ENCODE data around the gene UHRF1. TPM values are rescaled to one million over a fixed set of nuclear protein-coding genes. Genes with fewer than 3 reads are reported as not detected.

Gene UHRF1
- total and polyA plus RNA-seq, 2 of the 13 experiments (the other 11 are each of a cell fraction or from before 2014, with no cell fraction given) = 6.8 to 78.4 TPM

GRCh38 chr19:4866595-4867424, 42.5 kb upstream of the UHRF1 start (continued):
- TF ChIP-seq ZIK1 (CRISPR knock-in tag; IDR thresholded peaks at IDR 0.05; ENCODE audit: borderline replicate concordance, low read depth) = 0 out of 2 replicates have a peak, but pooled peaks have one; percentile 13
- TF ChIP-seq, protein P1, sequence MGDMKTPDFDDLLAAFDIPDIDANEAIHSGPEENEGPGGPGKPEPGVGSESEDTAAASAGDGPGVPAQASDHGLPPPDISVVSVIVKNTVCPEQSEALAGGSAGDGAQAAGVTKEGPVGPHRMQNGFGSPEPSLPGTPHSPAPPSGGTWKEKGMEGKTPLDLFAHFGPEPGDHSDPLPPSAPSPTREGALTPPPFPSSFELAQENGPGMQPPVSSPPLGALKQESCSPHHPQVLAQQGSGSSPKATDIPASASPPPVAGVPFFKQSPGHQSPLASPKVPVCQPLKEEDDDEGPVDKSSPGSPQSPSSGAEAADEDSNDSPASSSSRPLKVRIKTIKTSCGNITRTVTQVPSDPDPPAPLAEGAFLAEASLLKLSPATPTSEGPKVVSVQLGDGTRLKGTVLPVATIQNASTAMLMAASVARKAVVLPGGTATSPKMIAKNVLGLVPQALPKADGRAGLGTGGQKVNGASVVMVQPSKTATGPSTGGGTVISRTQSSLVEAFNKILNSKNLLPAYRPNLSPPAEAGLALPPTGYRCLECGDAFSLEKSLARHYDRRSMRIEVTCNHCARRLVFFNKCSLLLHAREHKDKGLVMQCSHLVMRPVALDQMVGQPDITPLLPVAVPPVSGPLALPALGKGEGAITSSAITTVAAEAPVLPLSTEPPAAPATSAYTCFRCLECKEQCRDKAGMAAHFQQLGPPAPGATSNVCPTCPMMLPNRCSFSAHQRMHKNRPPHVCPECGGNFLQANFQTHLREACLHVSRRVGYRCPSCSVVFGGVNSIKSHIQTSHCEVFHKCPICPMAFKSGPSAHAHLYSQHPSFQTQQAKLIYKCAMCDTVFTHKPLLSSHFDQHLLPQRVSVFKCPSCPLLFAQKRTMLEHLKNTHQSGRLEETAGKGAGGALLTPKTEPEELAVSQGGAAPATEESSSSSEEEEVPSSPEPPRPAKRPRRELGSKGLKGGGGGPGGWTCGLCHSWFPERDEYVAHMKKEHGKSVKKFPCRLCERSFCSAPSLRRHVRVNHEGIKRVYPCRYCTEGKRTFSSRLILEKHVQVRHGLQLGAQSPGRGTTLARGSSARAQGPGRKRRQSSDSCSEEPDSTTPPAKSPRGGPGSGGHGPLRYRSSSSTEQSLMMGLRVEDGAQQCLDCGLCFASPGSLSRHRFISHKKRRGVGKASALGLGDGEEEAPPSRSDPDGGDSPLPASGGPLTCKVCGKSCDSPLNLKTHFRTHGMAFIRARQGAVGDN (CRISPR knock-in tag; IDR thresholded peaks at IDR 0.05) = peak; percentile 63
- 0 out of 2 replicates have a peak, but pooled peaks have one; percentile 24 for TF ChIP-seq KDM2A (CRISPR knock-in tag; IDR thresholded peaks at IDR 0.05; ENCODE audit: borderline replicate concordance, low read depth)
- TF ChIP-seq ZSCAN29 (CRISPR knock-in tag; conservative IDR thresholded peaks at IDR 0.05) = 0 out of 2 replicates have a peak, but pooled peaks have one; percentile 17
- TF ChIP-seq FOXA3 (CRISPR knock-in tag; IDR thresholded peaks at IDR 0.05) = peak; percentile 61
- peak; percentile 31; the same call in 1 of the 2 replicates for TF ChIP-seq PITX1 (CRISPR knock-in tag; IDR thresholded peaks at IDR 0.05)
- 0 out of 2 replicates have a peak, but pooled peaks have one; percentile 6 for TF ChIP-seq ZNF510 (CRISPR knock-in tag; IDR thresholded peaks at IDR 0.05; ENCODE audit: low read depth)
- TF ChIP-seq IRX3 (CRISPR knock-in tag; IDR thresholded peaks at IDR 0.05; ENCODE audit: borderline replicate concordance, low read depth) = peak; percentile 58; the same call in 1 of the 2 replicates
- TF ChIP-seq TMF1 (CRISPR knock-in tag; IDR thresholded peaks at IDR 0.05; ENCODE audit: low read depth) = 0 out of 2 replicates have a peak, but pooled peaks have one; percentile 5
- TF ChIP-seq THRA (CRISPR knock-in tag; IDR thresholded peaks at IDR 0.05; ENCODE audit: borderline replicate concordance) = peak; percentile 44; the same call in 1 of the 2 replicates
- TF ChIP-seq ATF7 (IDR thresholded peaks at IDR 0.05) = no peak
- TF ChIP-seq ATF7 (CRISPR knock-in tag; IDR thresholded peaks at IDR 0.05) = 0 out of 2 replicates have a peak, but pooled peaks have one; percentile 44
- TF ChIP-seq ZSCAN21 (CRISPR knock-in tag; IDR thresholded peaks at IDR 0.05; ENCODE audit: borderline replicate concordance) = no peak
- TF ChIP-seq PHF21A (CRISPR knock-in tag; IDR thresholded peaks at IDR 0.05) = peak; percentile 15; the same call in 1 of the 2 replicates
- TF ChIP-seq ZFX (CRISPR knock-in tag; IDR thresholded peaks at IDR 0.05; ENCODE audit: low read depth) = peak; percentile 71
- no peak for TF ChIP-seq KLF13 (CRISPR knock-in tag; IDR thresholded peaks at IDR 0.05)
- TF ChIP-seq ZNF766 (CRISPR knock-in tag; IDR thresholded peaks at IDR 0.05; ENCODE audit: borderline replicate concordance) = 0 out of 2 replicates have a peak, but pooled peaks have one; percentile 36
- 0 out of 2 replicates have a peak, but pooled peaks have one; percentile 37 for TF ChIP-seq ZNF784 (CRISPR knock-in tag; IDR thresholded peaks at IDR 0.05; ENCODE audit: borderline replicate concordance)
- TF ChIP-seq CCDC6 (CRISPR knock-in tag; IDR thresholded peaks at IDR 0.05) = 0 out of 2 replicates have a peak, but pooled peaks have one; percentile 45
- TF ChIP-seq ONECUT2 (CRISPR knock-in tag; IDR thresholded peaks at IDR 0.05) = no peak
- peak; percentile 56; the same call in 1 of the 2 replicates for TF ChIP-seq RXRB (CRISPR knock-in tag; IDR thresholded peaks at IDR 0.05; ENCODE audit: borderline replicate concordance)
- no peak for TF ChIP-seq NCOR1 (IDR thresholded peaks at IDR 0.05; ENCODE audit: borderline replicate concordance, low read length)
- peak; percentile 43 for TF ChIP-seq PTBP1 (IDR thresholded peaks at IDR 0.05; ENCODE audit: low read depth, low read length, poor library complexity, severe bottlenecking)
